ENCODE measurements around the gene KCNJ9. TPM values are rescaled to one million over a fixed set of nuclear protein-coding genes. Genes with fewer than 3 reads are reported as not detected.

Gene KCNJ9
- total and polyA plus RNA-seq, 3 donors from 2014 or later = 0.37 to 0.68 (median 0.55) TPM

DNA sequence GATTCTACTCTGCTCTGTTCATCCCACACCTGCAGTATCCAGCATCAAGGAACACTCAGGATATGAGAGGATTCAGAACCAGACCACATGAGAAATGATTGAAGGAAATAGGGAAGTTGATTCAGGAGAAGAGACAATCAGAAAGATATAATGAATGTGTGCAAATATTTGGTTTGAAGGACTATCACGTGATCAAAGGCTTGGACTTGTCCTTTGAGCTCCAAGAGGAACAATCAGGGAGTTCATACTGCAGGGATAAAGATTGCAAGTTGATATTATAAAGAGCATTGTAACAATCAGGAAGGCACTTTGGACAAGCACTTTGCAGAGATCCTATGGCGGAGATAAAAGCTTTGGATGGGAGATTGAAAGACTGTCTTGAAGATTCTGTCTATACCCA lies 35.7 kb upstream of the KCNJ9 start:
- peaks cover 13% of the 10 kb centered on the region for H3K4me1 ChIP-seq
- no peak overlapping the region for H3K4me3 ChIP-seq
- no peaks in the 10 kb centered on the region for H3K36me3 ChIP-seq (ENCODE audit: low read depth, missing control alignments)
- no peak for DNase-seq
- intact Hi-C loops (cut with DNase I; ENCODE audit: low total_unique reads) = no loop called here
- TF ChIP-seq POLR2A (IDR thresholded peaks at IDR 0.05) = no peak
- TF ChIP-seq, protein P1, sequence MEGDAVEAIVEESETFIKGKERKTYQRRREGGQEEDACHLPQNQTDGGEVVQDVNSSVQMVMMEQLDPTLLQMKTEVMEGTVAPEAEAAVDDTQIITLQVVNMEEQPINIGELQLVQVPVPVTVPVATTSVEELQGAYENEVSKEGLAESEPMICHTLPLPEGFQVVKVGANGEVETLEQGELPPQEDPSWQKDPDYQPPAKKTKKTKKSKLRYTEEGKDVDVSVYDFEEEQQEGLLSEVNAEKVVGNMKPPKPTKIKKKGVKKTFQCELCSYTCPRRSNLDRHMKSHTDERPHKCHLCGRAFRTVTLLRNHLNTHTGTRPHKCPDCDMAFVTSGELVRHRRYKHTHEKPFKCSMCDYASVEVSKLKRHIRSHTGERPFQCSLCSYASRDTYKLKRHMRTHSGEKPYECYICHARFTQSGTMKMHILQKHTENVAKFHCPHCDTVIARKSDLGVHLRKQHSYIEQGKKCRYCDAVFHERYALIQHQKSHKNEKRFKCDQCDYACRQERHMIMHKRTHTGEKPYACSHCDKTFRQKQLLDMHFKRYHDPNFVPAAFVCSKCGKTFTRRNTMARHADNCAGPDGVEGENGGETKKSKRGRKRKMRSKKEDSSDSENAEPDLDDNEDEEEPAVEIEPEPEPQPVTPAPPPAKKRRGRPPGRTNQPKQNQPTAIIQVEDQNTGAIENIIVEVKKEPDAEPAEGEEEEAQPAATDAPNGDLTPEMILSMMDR (IDR thresholded peaks at IDR 0.05) = no peak
- no peaks in the 10 kb centered on the region for H3K9me3 ChIP-seq
- WGBS, 2 donors = 66 to 67% methylated on average over 2 of the region's 2 CpGs
- no peak overlapping the region for H3K27ac ChIP-seq
- no peaks in the 10 kb centered on the region for H3K27me3 ChIP-seq

DNA sequence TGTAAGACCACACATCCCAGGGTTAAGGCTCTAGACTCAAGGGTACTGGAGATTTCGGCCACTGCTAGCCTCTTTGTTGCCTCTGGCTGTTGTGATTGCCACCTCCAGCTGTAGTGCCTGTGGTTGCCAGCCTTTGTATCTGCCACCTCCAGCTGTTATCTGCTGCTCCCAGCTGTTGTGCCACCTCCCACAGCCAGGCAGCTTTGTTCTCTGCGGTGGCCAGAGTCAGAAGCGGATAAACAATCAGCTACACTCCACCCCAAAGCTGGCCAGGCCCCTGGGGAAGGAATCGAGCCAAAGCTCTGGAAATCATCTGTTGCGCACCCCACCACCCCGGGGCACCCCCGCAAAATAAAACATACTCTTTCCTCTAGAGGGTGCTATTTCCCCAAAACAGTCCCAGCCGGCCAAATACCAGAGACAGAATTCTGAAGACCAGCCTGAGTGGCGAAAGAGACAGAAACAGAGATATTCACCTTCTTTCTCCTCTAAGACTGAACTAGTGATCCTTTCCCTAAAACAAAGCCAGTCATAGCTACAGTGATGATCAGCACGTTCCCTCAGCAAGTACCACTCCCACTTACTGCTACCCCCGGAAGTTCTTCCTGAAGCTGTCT lies 34.7 kb upstream of the KCNJ9 start:
- Histone ChIP-seq H3K9me3 (no peaks in the 10 kb centered on the region), H3K4me1 (peaks cover 13% of the 10 kb centered on the region), H3K27ac (no peak overlapping the region), H3K27me3 (no peaks in the 10 kb centered on the region), H3K36me3 (ENCODE audit: low read depth, missing control alignments) (no peaks in the 10 kb centered on the region), H3K4me3 (no peak overlapping the region)
- TF ChIP-seq, protein P1 (IDR thresholded peaks at IDR 0.05) = peak in 2 of 3 experiments; percentile 52 to 65
- no peak for TF ChIP-seq POLR2A (IDR thresholded peaks at IDR 0.05)
- DNase-seq = peak; percentile 43
- 16 to 22% methylated on average over 11 of the region's 11 CpGs for WGBS, 2 donors
- intact Hi-C loops (cut with DNase I; ENCODE audit: low total_unique reads) = no loop called here

DNA sequence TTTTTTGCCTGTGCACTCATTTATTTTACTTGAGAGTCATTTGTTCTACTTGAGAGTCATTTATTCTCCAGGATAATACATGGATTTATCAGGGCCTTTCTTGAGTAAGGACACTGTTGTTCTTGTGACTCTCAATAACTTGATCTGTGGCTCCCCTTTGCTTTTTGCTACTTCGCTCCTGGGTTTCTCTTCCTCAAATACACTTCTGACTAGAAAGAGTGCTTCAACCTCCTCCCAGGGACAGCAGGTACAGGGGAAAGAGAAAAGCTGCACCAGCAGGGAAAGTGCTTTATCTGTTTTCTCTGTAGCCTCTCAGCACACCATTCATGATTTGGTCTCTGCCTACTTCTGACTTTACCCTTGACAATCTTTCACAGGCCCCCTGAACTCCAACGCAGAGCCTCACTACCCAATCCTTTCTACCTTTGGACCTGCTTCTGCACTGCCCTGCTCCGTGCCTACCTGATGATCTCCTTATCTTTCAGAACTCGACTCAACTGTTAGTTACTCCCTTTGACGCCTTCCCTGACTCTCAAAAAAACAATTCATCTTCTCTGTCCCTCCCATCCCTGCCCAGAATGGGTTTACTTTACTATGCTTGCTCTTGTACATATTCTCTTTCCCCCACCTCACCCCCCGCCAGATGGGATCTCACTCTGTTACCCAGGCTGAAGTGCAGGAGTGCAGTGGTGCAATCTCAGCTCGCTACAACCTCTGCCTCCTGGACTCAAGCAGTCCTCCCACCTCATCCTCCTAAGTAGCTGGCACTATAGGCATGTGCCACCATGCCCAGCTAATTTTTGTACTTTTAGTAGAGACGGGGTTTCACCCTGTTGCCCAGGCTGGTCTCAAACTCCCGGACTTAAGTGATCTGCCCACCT lies 34.0 kb upstream of the KCNJ9 start:
- Histone ChIP-seq H3K27ac (no peak overlapping the region), H3K4me1 (peaks cover 13% of the 10 kb centered on the region), H3K36me3 (ENCODE audit: low read depth, missing control alignments) (no peaks in the 10 kb centered on the region), H3K4me3 (no peak overlapping the region), H3K27me3 (no peaks in the 10 kb centered on the region), H3K9me3 (no peaks in the 10 kb centered on the region)
- intact Hi-C loops (cut with DNase I; ENCODE audit: low total_unique reads) = no loop called here
- TF ChIP-seq, protein P1 (IDR thresholded peaks at IDR 0.05) = no peak
- TF ChIP-seq POLR2A (IDR thresholded peaks at IDR 0.05) = no peak
- 65 to 69% methylated on average over 9 of the region's 9 CpGs for WGBS, 2 donors
- DNase-seq = no peak

DNA sequence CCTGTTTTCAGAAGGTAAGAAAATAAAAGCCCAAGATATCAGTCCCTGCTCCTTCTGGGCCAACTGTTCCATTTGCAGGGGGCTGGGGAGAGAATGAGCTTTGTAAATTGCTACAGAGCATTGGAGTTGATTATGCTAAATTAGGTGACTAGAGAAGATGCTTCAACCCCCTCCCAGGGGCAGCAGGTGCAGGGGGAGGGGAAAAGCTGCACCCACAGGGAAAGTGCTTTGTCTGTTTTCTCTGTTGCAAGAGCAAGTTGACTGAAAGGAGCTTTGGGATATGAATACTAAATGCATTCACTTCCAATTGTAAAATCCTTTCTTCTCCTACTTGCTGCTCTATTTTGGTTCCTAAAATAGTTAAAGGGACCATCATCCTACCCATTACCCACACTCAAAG lies 33.0 kb upstream of the KCNJ9 start:
- intact Hi-C loops (cut with DNase I; ENCODE audit: low total_unique reads) = no loop called here
- no peaks in the 10 kb centered on the region for H3K9me3 ChIP-seq
- no peaks in the 10 kb centered on the region for H3K27me3 ChIP-seq
- H3K27ac ChIP-seq = no peak overlapping the region
- no peak for DNase-seq
- no peak for TF ChIP-seq POLR2A (IDR thresholded peaks at IDR 0.05)
- TF ChIP-seq, protein P1 (IDR thresholded peaks at IDR 0.05) = no peak
- H3K4me3 ChIP-seq = no peak overlapping the region
- no peaks in the 10 kb centered on the region for H3K36me3 ChIP-seq (ENCODE audit: low read depth, missing control alignments)
- peaks cover 13% of the 10 kb centered on the region for H3K4me1 ChIP-seq
